HTERT RPE-1 (cell line): ENCODE results near the gene SCAI.
"Not testable (repeated sequence)": the region's sequence is repeated elsewhere in the genome, so short reads cannot be mapped to it uniquely, and the experiment has no call there.

ENCODE experiments used
- in situ Hi-C: fragments of 300-500 bp; cut with MboI; formaldehyde crosslinking; loops from 4 replicates; pipeline ENCODE4 v1.14.3; 2020; ENCODE audit warnings: low sequenced_read_pairs

Gene SCAI

DNA sequence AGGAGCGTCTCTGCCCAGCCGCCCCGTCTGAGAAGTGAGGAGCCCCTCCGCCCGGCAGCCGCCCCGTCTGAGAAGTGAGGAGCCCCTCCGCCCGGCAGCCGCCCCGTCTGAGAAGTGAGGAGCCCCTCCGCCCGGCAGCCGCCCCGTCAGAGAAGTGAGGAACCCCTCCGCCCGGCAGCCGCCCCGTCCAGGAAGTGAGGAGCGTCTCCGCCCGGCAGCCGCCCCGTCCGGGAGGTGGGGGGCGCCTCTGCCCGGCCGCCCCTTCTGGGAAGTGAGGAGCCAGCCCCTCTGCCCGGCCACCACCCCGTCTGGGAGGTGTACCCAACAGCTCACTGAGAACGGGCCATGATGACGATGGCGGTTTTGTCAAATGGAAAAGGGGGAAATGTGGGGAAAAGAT, 34.8 kb downstream of the SCAI start:
- in situ Hi-C loops, result not testable (repeated sequence)

DNA sequence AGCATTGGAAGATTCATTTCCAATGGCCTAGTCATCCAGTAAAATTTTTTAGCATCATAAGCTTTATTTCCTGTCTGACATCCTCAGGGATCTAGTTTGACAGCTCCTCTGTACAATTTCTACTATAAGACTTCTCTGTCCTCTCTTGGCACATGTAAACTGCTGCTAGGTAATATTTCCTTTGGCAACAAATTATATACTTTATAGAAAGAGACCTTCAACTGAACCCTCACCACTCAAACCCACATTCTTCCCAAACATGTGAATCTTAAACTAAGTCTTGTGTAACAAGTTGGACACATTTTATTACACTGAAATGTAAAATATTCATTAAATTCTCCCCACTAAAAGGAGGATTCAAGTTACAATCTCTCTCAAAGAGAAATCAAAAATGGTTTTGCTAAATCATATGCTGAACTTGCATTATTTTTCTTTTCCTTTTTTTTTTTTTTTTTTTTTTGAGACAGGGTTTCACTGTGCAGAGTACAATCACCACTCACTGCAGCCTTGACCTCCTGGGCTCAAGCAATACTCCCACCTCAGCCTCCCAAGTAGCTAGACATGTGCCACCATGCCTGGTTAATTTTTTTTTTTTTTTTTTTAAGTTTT, 36.9 kb downstream of the SCAI start:
- in situ Hi-C loops, result no loop called here

DNA sequence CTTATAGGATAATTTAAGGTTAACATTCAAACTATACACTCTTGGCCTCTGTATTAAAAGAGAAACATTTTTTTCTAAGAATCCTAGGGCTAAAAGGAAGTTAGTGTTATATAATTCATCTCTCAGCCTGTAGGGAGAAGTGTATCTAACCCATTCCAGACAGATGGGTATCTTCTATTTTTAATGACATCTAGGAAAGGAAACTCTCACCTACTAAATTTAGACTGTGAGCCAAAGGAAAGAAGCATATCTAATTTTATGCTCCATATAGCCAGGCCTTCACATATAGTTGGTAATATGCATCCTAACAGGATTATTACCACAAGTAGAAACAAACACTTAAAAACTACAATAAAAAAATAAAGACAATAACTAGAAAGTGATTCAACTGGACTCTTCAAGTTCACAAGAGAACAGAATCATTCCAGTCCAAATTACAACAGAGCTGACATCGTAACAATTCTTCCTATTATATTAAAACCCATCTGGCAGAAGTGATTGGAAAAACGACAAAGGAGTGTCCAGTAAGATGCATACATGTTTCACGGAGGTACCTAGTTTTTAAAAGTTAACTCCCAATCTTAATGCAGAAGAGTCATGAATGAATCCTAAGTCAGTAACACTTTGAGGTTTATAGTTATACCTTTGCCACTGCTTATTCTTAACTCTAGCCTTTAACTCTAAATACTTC, 39.4 kb downstream of the SCAI start:
- in situ Hi-C loops, result no loop called here

GRCh38 chr9:125103021-125103420, 40.3 kb downstream of the SCAI start:
- in situ Hi-C loops, result no loop called here

- in situ Hi-C loops, result no loop called here
Measured at GRCh38 chr9:125100822-125101221, 42.5 kb downstream of the SCAI start.

- in situ Hi-C loops, result no loop called here
Measured at GRCh38 chr9:125099816-125100215, 43.5 kb downstream of the SCAI start.

- in situ Hi-C loops, result no loop called here
Measured at GRCh38 chr9:125095821-125096443, 47.4 kb downstream of the SCAI start.

- in situ Hi-C loops, result no loop called here
Measured at GRCh38 chr9:125091121-125091520, 52.2 kb downstream of the SCAI start.

DNA sequence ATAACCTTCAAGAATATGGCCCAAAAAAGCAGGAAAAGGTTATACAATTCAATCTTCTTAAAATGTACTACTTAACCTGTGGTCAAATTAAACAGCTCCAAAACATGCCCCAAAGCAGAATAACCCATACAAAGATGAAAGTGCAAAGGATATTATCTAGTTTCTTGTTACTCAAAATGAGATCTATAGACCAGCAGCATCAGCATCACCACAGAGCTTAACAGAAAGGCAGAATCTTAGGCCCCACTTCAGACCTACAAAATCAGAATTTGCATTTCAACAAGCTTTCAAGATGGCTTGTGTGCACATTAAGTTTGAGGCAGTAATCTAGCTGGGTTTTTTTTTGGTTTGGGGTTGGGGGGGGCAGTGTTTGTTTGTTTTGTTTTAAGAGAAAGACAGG, 54.0 kb downstream of the SCAI start:
- in situ Hi-C loops, result no loop called here

DNA sequence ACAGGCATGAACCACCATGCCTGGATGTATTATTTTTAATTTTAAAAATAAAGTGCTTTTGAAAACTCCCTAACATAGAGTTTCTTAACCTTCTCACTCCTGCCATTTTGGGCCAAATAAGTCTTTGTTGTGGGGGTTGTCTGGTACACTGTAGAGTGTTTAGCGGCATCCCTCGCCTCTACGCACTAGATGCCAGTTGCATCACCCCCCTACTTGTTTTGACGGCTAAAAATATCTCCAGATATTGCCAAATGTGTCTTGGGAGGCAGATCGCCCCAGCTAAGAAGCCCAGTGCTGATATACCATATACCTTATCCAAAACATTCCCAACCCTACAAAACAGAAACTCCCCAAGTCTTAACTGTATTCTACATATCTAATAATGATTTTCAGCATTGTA, 54.6 kb downstream of the SCAI start:
- in situ Hi-C loops, result no loop called here

DNA sequence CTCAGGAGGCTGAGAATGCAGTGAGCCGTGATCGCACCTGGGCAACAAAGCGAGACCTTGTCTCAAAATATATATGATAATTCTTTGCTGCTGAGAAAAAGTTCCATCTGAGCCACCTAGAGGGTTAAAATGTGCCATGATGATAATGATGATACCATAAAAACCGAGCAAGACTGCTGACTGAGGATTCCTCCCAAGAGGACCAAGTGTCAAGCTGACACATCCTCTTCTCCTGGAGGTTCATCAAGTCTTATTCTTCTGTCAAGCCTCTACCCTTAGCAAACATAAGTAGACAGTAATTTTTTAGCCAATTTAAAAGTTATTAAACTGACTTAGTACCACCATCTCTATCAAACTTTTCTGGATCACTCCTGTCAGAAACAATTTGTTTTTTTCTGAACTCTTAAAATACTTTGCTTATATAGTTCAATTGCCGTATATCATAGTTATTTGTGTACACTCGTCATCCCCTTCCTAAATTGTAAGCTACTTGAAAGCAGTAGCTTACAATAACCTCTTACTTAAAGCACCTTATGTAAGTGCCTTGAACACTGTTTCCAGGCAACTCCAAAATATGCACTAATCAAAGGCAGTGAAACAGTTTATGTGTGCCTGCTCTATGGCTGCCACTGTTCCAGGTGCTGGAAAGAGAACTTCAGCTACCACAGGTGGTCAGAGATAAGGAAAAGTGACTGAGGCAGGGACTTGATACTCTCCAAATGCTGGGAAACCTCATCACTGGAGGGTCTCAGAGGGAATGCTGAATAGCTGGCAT, 57.4 kb downstream of the SCAI start:
- in situ Hi-C loops, result no loop called here

- in situ Hi-C loops, result not testable (repeated sequence)
Measured at GRCh38 chr9:125082197-125082596, 61.1 kb downstream of the SCAI start.

DNA sequence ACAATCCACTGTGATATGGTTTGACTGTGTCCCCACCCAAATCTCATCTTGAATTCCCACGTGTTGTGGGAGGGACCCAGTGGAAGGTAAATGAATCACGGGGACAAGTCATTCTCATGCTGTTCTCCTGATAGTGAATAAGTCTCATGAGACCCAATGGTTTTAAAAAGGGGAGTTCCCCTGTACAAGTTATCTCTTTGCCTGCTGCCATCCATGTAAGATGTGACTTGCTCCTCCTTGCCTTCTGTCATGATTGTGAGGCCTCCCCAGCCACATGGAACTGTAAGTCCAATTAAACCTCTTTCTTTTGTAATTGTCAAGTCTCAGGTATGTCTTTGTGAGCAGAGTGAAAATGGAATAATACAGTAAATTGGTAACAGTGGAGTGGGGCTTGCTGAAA, 62.5 kb downstream of the SCAI start:
- in situ Hi-C loops, result not testable (repeated sequence)

DNA sequence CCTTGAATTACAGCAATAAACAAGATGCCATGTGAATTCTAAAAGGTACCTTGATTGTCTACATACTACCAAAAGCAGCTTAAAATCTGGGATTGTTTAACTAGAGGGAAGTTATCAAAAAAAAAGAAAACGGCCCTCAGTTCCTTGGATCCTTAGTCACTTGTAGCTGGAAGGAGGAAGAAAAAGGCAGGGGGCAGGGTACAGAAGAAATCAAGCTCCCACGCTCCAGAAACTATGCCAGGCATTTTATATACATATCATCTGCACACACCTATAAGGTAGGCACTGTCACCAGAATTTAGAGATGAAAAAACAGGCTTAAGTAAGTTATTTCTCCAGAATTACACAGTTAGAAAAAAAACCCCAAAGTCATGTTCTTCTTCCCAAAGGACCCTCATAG, 63.4 kb downstream of the SCAI start:
- in situ Hi-C loops, result no loop called here

- in situ Hi-C loops, result no loop called here
Measured at GRCh38 chr9:125075997-125076396, 67.3 kb downstream of the SCAI start.

DNA sequence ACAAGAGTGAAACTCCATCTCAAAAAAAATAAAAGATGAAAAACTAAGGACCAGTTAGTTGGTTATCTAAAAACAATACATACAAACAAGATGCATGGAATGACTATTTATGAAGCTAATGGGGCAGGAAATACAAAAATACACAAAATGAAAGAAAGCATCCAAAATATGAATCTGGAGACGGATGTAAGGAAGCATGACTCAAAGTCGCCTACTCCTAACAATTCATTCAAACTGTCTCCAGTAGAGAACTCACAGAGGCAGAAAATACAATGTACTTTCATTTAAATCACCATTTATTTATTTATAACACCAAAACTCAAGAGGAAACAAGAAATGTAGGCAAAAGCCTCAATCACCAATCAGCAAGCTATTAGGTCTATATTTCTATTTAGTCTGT, 68.4 kb downstream of the SCAI start:
- in situ Hi-C loops, result no loop called here

GRCh38 chr9:125066839-125067619, 76.3 kb downstream of the SCAI start:
- in situ Hi-C loops, result no loop called here

DNA sequence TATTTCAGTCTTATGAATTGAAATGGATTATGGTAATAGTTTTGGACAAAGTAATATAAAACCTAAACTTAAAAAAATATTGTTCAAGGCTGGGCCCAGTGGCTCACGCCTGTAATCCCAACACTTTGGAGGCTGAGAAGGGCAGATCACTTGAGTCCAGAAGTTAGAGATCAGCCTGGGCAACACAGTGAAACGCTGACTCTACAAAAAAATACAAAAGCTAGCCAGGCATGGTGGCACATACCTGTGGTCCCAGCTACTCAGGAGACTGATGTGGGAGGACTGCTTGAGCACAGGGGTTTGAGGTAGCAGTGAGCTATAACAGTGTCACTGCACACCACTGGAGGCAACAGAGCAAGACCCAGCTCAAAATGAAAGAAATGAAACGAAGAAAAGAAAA, 81.9 kb downstream of the SCAI start:
- in situ Hi-C loops, result no loop called here

DNA sequence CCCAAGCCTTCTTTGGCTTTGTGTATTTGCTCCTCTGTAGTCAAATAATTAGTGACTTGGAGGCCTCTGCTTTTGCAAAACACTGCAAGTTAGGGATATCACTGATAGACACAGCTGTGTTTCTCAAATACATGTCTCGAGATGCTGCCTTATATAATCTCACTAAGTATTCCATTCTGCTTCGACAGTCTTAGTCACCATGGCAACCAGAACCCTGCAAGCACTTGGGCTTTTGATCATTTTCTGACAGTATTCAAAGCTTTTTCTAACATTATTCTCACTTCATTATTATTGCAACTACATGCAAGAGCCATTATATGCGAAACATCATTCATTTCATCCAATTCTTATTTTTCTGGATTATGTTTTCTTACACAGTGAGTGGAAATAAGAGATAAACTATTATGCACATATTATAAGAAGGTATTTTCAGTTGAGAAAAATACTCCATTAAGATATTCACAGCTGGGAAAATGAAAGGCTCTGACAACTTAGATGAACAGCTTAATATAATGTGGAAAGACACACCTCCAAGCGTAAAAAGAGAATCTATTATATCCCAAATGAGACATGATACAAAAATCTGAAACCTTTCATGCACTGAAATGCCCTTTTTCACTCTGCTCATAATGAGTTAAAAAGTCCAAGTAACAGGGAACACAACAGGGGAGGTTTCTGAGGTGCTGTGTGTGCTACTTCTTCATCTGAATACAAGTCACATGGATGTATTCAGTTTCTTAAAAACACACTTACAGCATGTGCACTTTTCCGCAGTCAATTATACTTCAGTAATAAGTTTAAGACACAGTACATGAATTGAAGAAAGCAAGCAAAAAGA, 93.9 kb downstream of the SCAI start:
- in situ Hi-C loops, result no loop called here

GRCh38 chr9:125043631-125044030, 99.7 kb downstream of the SCAI start:
- in situ Hi-C loops, result no loop called here
